ENCODE measurements around the gene EXD2.

EXD2 gene

DNA sequence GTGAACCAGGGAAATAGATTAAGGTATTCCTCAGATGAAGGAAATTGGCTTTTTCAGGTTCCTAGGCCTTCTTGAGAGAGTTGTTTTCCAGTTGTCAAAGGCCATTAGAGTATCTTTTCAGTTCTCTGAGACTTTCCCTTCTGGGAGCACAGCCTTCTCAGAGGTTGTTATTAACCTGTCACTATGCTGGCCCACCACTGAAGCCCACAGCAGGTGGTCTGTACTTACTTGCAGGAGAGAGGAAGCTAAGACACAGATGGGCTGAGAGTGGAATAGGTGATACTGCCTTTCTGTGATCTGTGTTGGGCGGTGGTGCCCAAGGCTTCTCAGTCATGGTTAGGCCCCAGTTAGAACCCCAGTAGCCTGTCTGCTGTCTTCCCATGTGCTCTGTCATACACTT lies 45.8 kb downstream of the EXD2 start:
- no peak overlapping the region for H3K4me3 ChIP-seq (ENCODE audit: low read depth, low read length)
- TF ChIP-seq, protein P1, sequence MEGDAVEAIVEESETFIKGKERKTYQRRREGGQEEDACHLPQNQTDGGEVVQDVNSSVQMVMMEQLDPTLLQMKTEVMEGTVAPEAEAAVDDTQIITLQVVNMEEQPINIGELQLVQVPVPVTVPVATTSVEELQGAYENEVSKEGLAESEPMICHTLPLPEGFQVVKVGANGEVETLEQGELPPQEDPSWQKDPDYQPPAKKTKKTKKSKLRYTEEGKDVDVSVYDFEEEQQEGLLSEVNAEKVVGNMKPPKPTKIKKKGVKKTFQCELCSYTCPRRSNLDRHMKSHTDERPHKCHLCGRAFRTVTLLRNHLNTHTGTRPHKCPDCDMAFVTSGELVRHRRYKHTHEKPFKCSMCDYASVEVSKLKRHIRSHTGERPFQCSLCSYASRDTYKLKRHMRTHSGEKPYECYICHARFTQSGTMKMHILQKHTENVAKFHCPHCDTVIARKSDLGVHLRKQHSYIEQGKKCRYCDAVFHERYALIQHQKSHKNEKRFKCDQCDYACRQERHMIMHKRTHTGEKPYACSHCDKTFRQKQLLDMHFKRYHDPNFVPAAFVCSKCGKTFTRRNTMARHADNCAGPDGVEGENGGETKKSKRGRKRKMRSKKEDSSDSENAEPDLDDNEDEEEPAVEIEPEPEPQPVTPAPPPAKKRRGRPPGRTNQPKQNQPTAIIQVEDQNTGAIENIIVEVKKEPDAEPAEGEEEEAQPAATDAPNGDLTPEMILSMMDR (IDR thresholded peaks at IDR 0.05; ENCODE audit: low read depth, low read length) = no peak
- in situ Hi-C loops (cut with HindIII; ENCODE audit: low sequenced_read_pairs) = no loop called here
- no peak for DNase-seq (ENCODE audit: low read depth, low spot score)

DNA sequence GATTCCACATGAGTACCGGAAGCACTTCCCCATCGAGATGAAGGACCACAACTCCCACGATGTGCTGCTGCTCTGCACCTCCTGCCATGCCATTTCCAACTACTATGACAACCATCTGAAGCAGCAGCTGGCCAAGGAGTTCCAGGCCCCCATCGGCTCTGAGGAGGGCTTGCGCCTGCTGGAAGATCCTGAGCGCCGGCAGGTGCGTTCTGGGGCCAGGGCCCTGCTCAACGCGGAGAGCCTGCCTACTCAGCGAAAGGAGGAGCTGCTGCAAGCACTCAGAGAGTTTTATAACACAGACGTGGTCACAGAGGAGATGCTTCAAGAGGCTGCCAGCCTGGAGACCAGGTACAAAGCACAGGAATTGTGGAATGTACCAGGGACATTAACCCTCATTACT lies 46.3 kb downstream of the EXD2 start:
- no peak for DNase-seq (ENCODE audit: low read depth, low spot score)
- in situ Hi-C loops (cut with HindIII; ENCODE audit: low sequenced_read_pairs) = no loop called here
- H3K4me3 ChIP-seq (ENCODE audit: low read depth, low read length) = no peak overlapping the region
- TF ChIP-seq, protein P1 (IDR thresholded peaks at IDR 0.05; ENCODE audit: low read depth, low read length) = no peak

DNA sequence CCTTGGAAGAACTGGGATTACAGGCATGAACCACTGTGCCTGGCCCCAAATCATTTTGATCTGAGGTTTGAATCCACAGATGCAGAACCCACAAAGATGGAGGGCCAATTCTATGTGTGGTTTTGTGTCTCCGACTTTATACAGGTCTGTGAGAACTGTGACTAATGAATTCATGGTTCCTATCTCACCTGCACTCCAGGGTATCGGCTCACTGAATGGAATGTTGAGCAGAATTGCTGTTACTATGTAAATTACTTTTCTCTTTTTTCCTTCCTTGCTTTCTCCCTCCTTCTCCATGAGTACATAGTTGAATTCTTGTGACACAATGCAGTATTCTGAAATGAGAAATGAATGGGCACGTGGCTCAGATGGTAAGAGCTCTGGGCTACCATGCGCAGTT lies 47.6 kb downstream of the EXD2 start:
- no peak for DNase-seq (ENCODE audit: low read depth, low spot score)
- no peak overlapping the region for H3K4me3 ChIP-seq (ENCODE audit: low read depth, low read length)
- TF ChIP-seq, protein P1 (IDR thresholded peaks at IDR 0.05; ENCODE audit: low read depth, low read length) = no peak
- in situ Hi-C loops (cut with HindIII; ENCODE audit: low sequenced_read_pairs) = no loop called here

DNA sequence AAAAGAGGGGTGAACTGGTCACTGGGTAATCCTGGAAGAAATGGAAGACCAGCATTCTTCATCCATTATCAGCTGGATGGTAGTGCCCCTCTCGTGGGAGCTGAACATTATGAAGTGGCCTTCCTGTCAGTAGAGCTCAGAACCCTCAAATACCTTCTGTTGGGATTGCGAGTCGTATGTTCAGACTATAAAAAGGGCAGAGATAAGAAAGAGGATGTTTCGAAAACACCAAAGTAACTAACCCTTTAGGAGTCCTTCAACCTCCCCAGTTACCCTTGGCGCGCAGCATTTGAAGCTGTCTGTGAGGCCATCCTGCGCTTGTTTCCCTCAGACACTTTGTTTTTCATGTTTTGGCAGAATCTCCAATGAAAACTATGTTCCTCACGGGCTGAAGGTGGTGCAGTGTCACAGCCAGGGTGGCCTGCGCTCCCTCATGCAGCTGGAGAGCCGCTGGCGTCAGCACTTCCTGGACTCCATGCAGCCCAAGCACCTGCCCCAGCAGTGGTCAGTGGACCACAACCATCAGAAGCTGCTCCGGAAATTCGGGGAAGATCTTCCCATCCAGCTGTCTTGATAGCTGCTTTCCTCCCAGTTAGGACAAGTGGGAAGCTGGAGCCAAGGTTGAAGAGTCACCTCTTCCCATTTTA lies 49.4 kb downstream of the EXD2 start:
- TF ChIP-seq, protein P1 (IDR thresholded peaks at IDR 0.05; ENCODE audit: low read depth, low read length) = no peak
- DNase-seq (ENCODE audit: low read depth, low spot score) = no peak
- in situ Hi-C loops (cut with HindIII; ENCODE audit: low sequenced_read_pairs) = no loop called here
- H3K4me3 ChIP-seq (ENCODE audit: low read depth, low read length) = no peak overlapping the region

DNA sequence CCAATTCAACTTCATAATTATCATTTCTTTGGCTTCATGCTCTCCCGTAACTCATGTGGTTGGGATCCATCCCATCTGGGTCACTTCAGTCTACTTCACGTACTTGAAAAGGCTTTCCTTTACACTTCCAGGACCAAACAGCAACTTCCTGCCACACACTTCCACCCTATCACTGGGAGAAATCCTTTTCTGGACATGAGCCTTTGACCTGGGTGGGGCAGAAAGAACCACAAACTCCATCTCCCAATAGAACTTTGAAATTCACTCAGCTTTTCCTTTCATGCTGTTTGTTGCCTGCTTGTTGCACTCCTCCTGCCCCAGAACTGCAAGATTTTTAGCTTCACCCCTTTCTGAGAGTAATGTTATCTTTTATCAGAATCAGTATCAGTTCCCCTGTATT lies 50.3 kb downstream of the EXD2 start:
- H3K4me3 ChIP-seq (ENCODE audit: low read depth, low read length) = no peak overlapping the region
- TF ChIP-seq, protein P1 (IDR thresholded peaks at IDR 0.05; ENCODE audit: low read depth, low read length) = no peak
- no peak for DNase-seq (ENCODE audit: low read depth, low spot score)
- in situ Hi-C loops (cut with HindIII; ENCODE audit: low sequenced_read_pairs) = no loop called here

DNA sequence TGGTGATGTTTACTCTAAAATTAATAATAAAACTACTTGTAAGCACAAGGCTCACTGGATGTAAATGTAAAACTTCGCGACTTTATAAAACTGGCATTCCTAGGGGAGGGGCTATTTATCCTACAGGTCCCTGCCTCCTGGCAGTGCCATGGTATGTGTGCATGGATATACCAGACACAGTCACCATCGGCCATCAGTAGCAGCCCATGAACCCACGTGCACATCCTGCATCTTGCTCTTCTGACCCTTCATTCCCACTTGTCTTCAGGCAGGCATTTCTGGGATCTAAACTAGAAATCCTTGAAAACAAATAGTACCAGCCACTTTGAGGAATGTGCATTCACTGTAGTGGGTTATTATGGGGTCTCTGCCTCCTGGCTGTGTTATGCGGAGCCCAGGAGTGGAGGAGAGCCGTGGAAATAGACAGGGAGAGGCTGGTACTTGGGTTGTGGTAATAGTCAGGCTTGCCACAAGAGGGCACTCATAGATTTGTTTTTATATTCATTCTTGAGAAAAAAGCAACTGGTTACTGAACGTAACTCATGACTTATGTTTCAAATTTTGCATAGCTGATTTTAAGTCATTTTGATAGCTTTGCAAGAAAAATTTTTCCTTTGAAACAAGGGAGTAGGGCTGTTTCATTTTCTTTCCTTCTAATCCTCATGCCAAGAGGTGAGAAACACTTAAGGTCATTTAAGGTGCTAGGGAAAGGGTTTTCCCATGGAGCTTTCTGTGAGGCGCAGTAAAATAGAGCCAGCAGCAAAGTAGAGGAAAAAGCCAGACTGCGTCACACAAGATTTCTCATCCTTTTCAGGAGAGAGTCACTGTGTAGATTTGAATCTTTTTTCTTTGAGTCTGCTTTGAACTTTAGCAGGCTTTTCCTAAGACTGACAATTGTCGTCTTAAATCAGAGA lies 51.3 kb downstream of the EXD2 start:
- H3K4me3 ChIP-seq (ENCODE audit: low read depth, low read length) = no peak overlapping the region
- in situ Hi-C loops (cut with HindIII; ENCODE audit: low sequenced_read_pairs) = no loop called here
- TF ChIP-seq, protein P1 (IDR thresholded peaks at IDR 0.05; ENCODE audit: low read depth, low read length) = peak; percentile 72
- peak; percentile 78 for DNase-seq (ENCODE audit: low read depth, low spot score)
